ENCODE results near the gene ARID3A.

The ARID3A gene

GRCh38 chr19:938233-938923 lies 12.5 kb downstream of the ARID3A start:
- Histone ChIP-seq H3K27me3 (ENCODE audit: insufficient read depth, poor library complexity, severe bottlenecking) (no peaks in the 10 kb centered on the region), H3K27ac (replicated peaks) (no peak overlapping the region), H3K4me3 (replicated peaks; ENCODE audit: insufficient read depth, low read length) (no peak overlapping the region)
- no peak for DNase-seq (ENCODE audit: low read depth in 1 of 2, low spot score in 1 of 2)
- no peak for TF ChIP-seq SPI1 (IDR thresholded peaks at IDR 0.05; ENCODE audit: borderline replicate concordance, low read depth)
- TF ChIP-seq POLR2AphosphoS5 (IDR thresholded peaks at IDR 0.05; ENCODE audit: low read depth): no peak
- TF ChIP-seq GABPA (IDR thresholded peaks at IDR 0.05; ENCODE audit: low read depth): no peak
- TF ChIP-seq, protein P1, sequence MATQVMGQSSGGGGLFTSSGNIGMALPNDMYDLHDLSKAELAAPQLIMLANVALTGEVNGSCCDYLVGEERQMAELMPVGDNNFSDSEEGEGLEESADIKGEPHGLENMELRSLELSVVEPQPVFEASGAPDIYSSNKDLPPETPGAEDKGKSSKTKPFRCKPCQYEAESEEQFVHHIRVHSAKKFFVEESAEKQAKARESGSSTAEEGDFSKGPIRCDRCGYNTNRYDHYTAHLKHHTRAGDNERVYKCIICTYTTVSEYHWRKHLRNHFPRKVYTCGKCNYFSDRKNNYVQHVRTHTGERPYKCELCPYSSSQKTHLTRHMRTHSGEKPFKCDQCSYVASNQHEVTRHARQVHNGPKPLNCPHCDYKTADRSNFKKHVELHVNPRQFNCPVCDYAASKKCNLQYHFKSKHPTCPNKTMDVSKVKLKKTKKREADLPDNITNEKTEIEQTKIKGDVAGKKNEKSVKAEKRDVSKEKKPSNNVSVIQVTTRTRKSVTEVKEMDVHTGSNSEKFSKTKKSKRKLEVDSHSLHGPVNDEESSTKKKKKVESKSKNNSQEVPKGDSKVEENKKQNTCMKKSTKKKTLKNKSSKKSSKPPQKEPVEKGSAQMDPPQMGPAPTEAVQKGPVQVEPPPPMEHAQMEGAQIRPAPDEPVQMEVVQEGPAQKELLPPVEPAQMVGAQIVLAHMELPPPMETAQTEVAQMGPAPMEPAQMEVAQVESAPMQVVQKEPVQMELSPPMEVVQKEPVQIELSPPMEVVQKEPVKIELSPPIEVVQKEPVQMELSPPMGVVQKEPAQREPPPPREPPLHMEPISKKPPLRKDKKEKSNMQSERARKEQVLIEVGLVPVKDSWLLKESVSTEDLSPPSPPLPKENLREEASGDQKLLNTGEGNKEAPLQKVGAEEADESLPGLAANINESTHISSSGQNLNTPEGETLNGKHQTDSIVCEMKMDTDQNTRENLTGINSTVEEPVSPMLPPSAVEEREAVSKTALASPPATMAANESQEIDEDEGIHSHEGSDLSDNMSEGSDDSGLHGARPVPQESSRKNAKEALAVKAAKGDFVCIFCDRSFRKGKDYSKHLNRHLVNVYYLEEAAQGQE (IDR thresholded peaks at IDR 0.05; ENCODE audit: insufficient replicate concordance, low read depth): no peak
- TF ChIP-seq, protein P2, sequence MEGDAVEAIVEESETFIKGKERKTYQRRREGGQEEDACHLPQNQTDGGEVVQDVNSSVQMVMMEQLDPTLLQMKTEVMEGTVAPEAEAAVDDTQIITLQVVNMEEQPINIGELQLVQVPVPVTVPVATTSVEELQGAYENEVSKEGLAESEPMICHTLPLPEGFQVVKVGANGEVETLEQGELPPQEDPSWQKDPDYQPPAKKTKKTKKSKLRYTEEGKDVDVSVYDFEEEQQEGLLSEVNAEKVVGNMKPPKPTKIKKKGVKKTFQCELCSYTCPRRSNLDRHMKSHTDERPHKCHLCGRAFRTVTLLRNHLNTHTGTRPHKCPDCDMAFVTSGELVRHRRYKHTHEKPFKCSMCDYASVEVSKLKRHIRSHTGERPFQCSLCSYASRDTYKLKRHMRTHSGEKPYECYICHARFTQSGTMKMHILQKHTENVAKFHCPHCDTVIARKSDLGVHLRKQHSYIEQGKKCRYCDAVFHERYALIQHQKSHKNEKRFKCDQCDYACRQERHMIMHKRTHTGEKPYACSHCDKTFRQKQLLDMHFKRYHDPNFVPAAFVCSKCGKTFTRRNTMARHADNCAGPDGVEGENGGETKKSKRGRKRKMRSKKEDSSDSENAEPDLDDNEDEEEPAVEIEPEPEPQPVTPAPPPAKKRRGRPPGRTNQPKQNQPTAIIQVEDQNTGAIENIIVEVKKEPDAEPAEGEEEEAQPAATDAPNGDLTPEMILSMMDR (IDR thresholded peaks at IDR 0.05; ENCODE audit: insufficient read depth, low read length): no peak

- TF ChIP-seq, protein P2 (IDR thresholded peaks at IDR 0.05; ENCODE audit: insufficient read depth, low read length): no peak
- TF ChIP-seq POLR2AphosphoS5 (IDR thresholded peaks at IDR 0.05; ENCODE audit: low read depth) (no peak), SPI1 (IDR thresholded peaks at IDR 0.05; ENCODE audit: borderline replicate concordance, low read depth) (no peak), GABPA (IDR thresholded peaks at IDR 0.05; ENCODE audit: low read depth) (no peak)
- TF ChIP-seq, protein P1 (IDR thresholded peaks at IDR 0.05; ENCODE audit: insufficient replicate concordance, low read depth): no peak
- no peak for DNase-seq (ENCODE audit: low read depth in 1 of 2, low spot score in 1 of 2)
- no peak overlapping the region for H3K27ac ChIP-seq (replicated peaks)
- no peak overlapping the region for H3K4me3 ChIP-seq (replicated peaks; ENCODE audit: insufficient read depth, low read length)
- no peaks in the 10 kb centered on the region for H3K27me3 ChIP-seq (ENCODE audit: insufficient read depth, poor library complexity, severe bottlenecking)
Measured at GRCh38 chr19:939439-939838, 13.6 kb downstream of the ARID3A start.

- Histone ChIP-seq H3K4me3 (replicated peaks; ENCODE audit: insufficient read depth, low read length) (no peak overlapping the region), H3K27me3 (ENCODE audit: insufficient read depth, poor library complexity, severe bottlenecking) (no peaks in the 10 kb centered on the region), H3K27ac (replicated peaks) (no peak overlapping the region)
- DNase-seq (ENCODE audit: low read depth in 1 of 2, low spot score in 1 of 2): no peak
- no peak for TF ChIP-seq SPI1 (IDR thresholded peaks at IDR 0.05; ENCODE audit: borderline replicate concordance, low read depth)
- TF ChIP-seq GABPA (IDR thresholded peaks at IDR 0.05; ENCODE audit: low read depth): no peak
- TF ChIP-seq POLR2AphosphoS5 (IDR thresholded peaks at IDR 0.05; ENCODE audit: low read depth): no peak
- TF ChIP-seq, protein P2 (IDR thresholded peaks at IDR 0.05; ENCODE audit: insufficient read depth, low read length): no peak
- TF ChIP-seq, protein P1 (IDR thresholded peaks at IDR 0.05; ENCODE audit: insufficient replicate concordance, low read depth): no peak
Measured at GRCh38 chr19:939922-940321, 14.1 kb downstream of the ARID3A start.

Measured in HL-60 (cell line).